Astrocyte (in vitro differentiated cells and primary cell): ENCODE measurements around the gene WDR59.
"Not testable (repeated sequence)": the region's sequence is repeated elsewhere in the genome, so short reads cannot be mapped to it uniquely, and the experiment has no call there.

ENCODE experiments used
- CTCF ChIP-seq: IDR thresholded peaks from 2 replicates; pipeline ENCODE4 v1.5.1; 2011; ENCODE audit warnings: low read depth, mild to moderate bottlenecking, inconsistent platforms, low read length, moderate library complexity; ENCODE audit not compliant: insufficient read depth
- EZH2 ChIP-seq: IDR thresholded peaks from 2 replicates; pipeline ENCODE4 v1.6.1; 2012; ENCODE audit warnings: mild to moderate bottlenecking, low read length, inconsistent platforms; ENCODE audit not compliant: insufficient read depth

- not testable (repeated sequence) for TF ChIP-seq CTCF, EZH2
Observed at GRCh38 chr16:75016451-75017081, 31.6 kb upstream of the WDR59 start.
